Renal cortical epithelial cell (primary cell): ENCODE data around the gene NEURL1. TPM values are rescaled to one million over a fixed set of nuclear protein-coding genes. Genes with fewer than 3 reads are reported as not detected.
"Not testable (repeated sequence)": the region's sequence is repeated elsewhere in the genome, so short reads cannot be mapped to it uniquely, and the experiment has no call there.

Experiments used
- DNase-seq: peaks from one replicate; pipeline ENCODE4 v3.0.0-alpha.2; 2011; ENCODE audit warnings: low read depth
- total RNA-seq: library from RNA; depleted of rRNA; stranded (reverse); fragments of >200 nt; gene quantifications from 2 replicates; pipeline ENCODE4 v1.2.3, GENCODE V29; 2014

NEURL1 gene
- total RNA-seq, 1 donor from 2014 or later = 0.05 TPM

DNA sequence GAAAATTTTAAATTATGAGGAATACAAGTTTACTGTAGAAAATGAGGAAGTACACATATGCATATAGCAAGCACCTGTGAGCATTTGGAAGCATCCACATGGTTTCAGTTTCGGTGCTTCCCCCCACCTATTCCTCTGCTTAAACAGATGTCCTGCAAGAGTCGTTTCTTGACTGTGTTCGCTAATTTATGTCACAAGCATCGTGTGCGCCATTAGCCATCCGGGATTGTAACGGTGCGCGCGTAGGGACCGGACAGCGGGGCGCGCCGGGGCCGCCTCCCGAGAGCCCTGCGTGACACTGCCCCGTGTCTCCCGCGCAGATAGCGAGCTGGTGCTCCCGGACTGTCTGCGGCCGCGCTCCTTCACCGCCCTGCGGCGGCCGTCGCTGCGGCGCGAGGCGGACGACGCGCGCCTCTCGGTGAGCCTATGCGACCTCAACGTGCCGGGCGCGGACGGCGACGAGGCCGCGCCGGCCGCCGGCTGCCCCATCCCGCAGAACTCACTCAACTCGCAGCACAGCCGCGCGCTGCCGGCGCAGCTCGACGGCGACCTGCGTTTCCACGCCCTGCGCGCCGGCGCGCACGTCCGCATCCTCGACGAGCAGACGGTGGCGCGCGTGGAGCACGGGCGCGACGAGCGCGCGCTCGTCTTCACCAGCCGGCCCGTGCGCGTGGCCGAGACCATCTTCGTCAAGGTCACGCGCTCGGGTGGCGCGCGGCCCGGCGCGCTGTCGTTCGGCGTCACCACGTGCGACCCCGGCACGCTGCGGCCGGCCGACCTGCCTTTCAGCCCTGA, 90.9 kb downstream of the NEURL1 start:
- DNase-seq = no peak

DNA sequence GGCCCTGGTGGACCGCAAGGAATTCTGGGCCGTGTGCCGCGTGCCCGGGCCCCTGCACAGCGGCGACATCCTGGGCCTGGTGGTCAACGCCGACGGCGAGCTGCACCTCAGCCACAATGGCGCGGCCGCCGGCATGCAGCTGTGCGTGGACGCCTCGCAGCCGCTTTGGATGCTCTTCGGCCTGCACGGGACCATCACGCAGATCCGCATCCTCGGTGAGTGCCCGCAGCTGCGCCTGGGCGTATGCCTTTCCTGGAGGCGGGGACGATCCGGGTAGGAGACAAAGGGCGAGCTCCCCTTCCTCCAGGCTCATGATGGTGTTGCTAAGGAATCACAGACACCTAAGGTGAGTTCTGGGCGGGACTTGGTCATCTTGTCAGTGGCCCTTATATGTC, 91.5 kb downstream of the NEURL1 start:
- no peak for DNase-seq

DNA sequence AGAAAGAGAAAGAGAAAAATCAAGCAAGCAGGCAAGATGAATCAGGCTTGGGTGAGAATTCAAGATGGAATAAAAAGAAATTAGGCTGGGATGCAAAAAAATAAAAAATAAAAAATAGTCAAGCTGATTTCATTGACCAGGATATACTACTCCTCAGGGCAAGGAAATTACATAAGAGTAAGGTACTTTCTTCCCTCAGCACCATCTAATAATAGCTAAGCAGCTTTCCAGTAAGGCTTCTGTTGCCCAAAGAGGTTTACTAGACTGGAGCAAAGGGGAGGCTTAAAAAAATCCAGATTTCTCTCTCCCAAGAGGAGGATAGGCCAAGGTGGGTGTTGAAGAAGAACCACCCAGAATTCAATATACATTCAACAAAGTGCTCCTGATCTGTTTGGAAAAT, 93.6 kb downstream of the NEURL1 start:
- DNase-seq = no peak

DNA sequence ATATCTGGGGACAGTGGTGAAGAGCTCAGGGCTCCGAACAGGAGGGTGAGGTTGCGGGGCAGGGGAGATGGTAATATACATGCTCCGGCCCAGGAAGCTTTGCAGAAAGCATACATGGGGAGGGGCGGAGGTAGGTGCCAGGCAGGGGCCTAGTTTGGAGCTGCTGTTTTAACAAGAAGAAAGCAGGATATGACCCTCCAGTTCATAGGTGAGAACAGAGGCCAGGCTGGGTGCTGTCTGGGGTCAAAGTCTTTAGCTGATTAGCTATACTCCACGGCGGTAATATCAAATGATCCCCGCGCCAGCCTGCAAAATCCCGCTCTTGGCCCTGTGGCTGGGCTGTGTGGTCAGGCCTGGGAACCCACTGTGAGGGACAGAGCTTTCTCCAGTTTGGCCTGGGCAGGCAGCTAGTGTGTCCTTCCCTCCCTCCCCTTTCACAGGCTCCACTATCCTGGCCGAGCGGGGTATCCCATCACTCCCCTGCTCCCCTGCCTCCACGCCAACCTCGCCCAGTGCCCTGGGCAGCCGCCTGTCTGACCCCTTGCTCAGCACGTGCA, 95.6 kb downstream of the NEURL1 start:
- DNase-seq = no peak

DNA sequence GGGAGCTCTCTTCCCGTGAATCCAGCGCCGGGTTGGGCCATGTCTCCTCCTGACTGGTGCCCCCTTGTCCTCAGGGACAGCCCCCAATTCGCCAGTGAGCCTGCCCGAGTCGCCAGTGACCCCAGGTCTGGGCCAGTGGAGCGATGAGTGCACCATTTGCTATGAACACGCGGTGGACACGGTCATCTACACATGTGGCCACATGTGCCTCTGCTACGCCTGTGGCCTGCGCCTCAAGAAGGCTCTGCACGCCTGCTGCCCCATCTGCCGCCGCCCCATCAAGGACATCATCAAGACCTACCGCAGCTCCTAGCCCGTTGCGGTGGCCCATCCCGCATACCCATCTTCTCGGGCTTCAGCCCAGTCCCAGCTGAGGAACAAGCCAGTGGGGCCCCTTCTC, 96.6 kb downstream of the NEURL1 start:
- DNase-seq = no peak

DNA sequence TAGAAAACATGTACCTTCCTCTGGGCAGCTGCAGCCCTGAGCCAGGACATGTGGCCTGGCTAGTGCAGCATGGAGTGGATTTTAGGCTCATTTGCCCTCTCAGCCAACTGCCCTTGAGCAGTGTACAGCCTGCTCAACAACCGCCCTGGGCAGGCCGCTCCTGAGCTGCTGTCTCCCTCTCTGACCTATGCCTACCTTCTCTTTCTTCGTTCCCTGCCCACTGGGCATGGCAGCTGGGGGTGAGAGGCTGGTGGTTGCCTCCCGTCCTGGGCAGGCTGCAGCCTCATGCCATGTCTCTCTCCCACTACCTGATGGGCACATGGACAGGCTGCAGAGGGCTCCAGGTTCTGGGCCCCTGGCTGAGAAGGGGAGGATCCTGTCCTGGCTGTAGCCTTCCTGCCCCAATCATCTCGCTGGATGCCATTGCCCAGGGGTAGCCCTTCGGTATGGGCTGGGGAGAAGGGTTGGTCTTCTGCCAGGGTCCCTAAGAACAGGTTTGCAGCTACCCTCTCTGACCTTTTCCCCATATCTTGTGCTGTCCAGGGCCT, 97.3 kb downstream of the NEURL1 start:
- no peak for DNase-seq

DNA sequence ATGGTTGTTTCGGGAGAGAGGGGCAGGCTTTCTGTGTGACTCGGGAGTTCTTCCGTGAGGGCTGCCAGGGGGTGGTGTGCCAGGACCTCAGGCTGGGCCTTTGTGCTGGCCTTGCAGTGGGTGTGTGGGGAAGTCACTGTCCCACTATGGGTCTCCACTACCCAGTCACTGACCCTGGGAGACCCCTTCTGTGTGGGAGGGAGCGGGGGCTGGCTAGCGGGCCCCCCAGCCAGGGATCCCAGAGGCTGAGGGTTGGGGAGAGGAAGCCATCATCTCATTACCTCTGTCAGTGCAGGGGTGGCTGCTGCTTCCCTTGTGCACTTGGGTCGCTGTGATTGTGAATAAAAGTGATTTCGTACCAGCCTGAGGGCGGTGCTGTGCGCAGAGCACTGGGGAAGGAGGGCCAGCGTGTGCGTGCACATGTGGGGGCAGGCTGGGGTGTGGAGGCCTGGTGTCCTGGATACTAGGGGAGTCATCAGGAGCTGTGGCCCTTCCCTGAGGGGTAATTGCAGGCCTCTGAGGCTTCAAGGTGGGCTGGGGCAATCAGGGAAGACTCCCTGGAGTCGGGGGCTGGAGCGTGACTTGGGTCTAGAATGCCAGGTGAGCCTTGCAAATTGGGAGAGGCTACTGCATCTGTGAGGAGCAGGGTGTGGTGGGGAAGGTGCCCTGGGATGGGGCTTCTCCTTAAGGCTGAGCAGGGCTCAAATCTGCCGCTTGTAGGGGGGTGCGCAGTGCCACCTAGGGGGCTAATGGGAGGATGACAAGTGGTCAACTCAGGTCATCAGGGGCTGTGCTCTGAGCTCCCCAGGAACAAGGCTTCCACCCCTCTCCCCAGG, 98.9 kb downstream of the NEURL1 start:
- peak; percentile 11 for DNase-seq

DNA sequence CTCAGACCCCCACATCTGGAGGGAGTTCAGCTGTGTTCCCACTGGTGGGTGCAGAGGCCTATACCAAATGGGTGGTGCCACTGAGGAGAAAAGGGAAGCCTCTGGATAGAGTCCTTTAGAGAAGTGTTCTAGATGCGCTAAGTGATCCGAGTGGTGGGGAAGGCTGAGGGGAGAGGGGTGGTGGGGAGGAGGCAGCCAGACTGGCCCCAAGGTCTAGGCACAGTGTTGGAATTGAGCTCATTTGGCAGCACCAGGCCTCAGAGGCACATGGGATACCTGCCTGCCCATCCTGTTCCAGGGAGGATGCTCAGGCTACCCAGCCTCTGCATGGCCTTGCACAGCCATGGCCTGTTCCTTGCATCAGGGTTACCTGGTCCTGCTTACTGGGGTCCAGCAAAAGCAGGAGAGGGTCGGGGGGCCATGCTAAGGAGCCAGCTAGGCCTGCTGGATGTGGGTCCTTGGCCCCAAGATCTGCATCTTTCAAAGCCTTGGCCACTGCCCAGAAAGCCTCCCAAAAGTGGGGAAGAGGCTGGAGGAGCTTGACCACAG, 99.6 kb downstream of the NEURL1 start:
- DNase-seq = no peak

DNA sequence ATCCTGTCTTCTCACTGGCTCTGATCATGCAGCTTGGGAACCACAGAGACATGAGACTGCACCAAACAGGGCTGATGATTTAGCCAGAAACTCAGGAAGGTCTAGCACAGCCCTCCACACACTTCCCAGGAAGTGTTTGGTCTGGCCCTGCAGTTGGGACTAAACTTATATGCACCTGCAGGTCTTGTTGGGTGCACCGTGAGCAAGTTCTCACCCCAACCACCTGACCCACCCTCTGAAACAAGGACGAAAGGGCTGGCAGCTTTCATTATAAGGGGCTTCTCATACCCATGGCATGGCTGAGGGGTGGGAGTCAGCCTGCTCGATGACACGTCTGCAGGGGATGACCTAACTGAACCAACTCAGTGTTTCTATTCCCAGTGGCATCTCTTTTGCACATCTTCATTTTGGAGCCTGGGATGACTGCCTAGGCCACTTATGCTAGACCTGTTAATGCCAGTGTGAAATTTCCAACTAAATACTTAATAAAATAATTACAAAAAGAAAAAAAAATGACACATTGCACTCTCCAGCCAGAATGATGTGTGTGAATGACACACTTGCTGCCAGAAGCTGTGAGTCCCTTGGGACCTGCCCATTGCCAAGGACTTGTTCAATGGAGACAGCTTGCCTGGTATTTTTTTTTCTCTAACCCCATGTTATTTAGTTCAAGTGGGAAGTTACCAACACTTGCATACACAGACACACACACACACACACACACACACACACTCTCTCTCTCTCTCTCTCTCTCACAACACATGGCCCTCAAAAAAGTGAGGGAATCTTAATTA, 102.6 kb downstream of the NEURL1 start:
- DNase-seq = no peak

DNA sequence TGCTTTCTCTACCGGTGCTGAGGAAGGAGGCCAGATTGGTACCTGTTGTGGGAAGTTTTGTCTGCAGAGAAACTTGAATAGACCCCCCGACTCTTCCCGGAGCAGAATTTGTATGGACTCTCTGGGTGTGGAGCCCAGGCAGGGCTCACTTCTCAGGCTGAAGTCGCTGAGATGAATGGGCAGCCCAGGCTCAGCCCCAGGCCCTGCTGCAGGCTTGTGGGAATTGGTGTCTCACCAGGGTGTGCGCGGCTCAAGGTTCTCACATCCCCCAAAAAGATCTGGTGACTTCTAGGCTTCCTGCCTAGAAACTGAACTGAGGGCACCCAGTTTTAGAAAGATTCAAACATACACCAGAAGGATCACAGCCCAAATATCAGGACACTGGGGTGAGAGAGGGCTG, 103.5 kb downstream of the NEURL1 start:
- DNase-seq = no peak

DNA sequence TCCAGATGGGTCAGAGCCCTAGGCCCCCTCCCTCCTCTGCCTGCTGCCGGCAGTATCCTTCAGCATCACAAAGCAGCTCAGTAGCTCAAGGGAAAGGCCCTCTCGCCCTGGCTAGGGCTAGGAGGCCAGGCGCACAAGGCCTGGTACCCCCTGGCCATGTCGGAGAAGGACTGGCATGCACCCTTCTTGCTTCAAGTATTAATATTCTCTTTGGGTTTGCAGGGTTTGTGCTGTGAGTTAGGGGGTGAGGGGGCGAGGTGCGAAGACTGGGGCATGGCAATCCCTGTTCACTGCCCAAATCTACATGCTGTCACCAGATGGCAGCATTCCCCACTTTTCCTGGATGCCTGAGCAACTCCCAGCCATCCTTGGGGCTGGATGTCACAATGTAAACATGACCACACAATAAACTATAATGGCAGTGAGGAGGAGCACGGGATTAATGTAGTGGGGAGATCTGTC, 105.2 kb downstream of the NEURL1 start:
- DNase-seq = peak; percentile 63

DNA sequence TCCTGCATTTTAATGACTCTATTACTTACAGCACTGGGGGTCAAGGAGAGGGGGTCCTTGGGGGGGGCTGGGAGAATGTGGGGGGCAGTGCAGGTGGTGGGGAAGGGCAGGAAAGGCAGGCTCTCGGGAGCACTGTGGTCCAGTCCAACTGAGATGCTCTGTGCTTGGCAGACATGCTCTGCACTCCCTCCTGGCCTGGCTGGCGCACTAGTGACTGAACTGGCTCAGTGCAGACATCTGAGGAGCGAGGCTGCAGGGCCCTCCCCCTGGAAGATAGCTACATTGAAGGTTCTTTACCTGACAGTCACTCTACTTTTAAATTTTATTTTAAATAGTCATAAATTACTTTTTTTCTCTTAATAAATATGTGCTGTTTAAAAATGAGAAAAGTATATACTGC, 105.7 kb downstream of the NEURL1 start:
- DNase-seq = no peak

DNA sequence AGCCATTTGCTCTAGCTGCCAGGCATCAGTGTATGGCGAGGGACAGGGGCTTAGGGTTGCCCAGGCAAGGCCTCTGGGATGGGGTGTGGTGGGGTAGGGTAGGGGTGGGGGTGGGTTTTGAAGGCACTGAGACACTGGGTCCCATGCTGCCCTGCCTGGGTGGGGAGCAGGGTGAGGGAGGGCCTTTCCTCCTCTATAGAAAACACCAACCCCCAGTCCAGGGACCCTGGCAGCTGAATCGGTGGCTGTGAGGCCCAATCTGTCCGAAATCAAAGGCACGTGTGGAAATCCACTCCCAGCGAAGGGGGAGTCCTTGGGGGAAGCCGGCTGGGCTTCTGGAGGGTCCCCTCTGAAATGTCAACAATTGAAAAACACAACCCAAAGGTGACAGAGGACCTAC, 106.4 kb downstream of the NEURL1 start:
- DNase-seq = no peak

DNA sequence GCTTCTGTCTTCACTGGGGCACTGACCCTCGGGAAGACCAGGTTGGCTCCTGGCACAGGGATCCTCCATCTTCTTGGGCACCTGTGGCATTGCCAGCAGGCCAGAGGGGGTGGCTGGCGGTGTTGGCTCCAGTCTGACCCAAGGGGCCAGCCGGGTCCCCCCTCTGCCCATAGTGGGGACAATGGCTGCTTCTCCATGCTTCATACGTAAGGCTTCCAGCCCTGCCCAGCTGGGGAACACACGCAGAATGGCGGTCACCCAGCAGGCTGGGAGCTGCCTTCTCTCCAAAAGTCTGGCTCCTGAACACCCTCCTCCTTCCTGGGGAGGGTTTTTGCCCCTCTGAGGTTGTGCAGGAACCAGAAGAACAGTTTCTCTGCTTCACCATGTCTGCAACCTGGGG, 106.8 kb downstream of the NEURL1 start:
- DNase-seq = no peak

DNA sequence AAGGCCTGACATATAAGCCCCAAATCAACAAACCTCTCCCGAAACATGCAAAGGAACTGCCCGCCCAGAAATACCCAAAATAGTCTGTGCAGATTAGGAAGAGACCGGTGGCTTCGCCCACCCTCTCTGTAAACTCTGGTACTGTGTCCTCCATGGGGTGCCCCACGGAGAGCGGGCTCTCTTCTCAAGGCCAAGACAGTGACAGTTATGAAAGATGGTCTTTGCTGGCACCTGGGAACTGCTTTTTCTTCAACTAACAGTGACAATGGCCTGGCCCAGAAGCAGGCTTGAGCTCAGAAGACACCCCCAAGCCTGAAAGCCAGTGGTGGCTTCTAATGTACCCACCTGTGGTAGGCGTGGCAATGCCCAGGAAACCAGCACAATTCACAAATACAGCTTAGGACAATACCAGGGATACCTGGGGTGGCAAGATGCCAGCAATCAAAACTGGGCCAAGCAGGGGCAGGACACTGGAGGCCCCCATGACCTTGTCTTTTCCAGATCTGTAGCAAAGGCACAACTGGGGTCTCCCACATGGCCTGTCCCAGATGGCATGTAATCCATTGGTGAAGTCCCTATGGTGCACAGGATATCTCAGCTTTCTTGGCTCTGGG, 107.6 kb downstream of the NEURL1 start:
- DNase-seq = no peak

DNA sequence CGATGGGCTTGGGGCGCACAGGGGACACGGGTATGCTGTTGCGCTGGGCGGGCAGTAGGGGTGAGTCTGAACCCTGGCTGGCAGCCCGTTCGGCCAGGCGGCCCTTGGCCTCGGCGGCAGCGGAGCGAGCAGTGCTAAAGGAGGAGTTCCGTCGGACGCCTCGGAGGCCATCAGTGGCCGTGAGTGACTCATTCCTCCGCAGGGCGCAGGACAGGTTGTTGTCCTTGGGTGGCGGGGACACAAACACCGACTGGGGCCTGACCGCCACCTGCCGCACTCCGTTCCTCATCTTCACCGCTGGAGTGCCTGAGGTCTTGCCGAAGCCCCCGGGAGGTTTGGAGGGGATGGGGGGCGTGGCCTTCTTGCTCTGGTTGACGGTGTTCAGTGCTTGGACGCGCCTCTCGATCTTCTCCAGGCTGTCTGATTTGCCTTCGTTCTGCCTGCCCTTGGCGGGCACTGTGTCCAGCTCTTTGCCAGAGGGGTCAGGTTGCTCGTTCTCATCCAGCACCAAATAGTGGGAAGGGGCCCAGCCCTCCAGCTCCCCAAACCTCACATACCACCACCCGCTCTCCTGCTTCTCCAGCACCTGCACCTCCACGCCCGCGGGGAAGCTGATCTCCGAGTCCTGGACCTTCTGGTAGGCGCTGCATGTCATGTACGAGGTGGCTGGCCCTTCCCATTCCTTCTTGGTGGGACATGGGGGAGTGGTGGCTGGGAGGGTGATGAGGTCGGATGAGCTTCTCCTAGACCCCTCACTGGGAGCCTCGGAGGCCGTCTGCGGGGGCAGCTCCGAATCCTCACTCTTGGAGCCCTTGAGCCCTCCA, 108.7 kb downstream of the NEURL1 start:
- no peak for DNase-seq

DNA sequence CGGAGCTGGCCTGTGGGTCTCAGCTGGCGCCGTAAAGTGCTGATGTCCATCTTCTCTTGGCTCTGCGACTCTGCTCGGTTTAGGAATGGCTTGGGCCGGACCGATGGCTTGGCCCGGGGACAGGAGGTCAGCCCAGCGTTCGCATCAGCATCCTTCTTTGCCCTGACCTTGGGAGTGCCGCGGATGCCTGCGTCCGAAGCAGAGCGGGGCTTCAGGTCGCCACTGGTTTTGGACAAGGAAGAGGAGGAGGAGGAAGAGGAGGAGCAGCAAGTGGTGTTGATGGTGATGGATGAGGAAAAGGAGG, 109.3 kb downstream of the NEURL1 start:
- DNase-seq = no peak

DNA sequence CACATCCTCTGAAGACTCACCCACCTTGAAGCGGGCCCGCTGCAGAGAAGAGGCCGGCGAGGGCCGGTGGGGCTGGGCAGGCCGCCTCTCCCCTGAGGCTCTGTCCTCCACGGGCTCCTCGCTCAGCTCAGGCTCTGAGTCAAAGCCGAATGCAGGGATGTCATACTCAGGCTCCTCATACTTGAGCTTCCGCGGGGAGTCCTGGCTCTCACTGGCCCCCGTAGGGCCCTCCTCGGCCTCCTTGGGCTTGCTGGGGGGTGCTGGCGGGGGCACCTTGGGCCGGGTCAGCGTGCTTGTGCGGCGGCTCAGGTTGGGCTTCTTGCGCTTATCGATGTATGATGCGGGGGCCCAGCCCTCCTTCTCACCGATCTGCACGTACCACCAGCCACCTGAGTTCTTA, 109.9 kb downstream of the NEURL1 start:
- DNase-seq = no peak

DNA sequence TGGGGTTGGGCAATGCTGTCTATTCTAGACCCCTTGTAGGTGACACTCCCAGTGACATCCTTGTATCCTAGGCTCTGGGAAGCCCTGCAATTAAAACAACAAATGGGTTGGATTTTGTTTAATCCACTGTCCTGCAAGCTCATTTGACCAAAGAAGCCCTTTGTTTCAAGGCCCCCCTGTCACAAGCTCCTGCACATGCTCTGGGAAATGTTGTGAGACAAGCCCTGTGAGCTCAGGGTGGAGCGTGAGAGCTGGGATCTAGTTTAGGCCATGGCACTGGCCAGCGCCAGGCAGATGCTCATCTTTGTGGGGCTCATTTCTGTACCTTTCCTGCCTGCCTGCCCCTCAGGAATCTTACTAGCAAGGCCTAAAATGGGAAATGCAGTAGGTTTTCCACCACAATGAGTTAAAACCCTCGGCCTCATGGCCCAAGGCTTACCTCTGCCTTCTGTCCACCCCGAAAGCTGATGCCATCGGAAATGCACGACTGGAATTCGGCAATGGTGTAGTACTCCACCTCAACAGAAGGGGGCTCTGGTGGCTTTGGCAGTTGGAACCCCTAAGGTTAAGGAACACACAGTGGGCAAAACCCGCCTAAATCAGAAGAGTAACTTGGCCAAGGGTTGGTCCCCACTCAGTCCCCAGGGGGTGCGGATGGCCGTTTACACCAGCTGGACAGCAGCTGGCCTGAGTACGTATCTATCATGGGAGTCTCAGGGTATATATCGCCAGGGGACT, 112.0 kb downstream of the NEURL1 start:
- peak; percentile 6 for DNase-seq

DNA sequence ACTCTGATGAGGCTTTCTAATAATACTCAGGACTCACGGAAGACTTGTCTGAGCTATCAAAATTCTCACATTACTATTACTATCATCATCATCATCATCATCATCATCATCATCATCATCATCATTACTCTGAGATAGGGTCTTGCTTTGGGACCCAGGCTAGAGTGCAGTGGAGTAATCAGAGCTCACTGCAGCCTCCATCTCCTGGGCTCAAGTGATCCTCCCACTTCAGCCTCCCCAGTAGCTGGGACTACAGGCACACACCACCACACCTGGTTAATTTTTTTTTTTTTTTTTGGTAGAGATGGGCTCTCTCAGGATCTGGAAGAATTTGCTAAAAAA, 112.6 kb downstream of the NEURL1 start:
- DNase-seq = not testable (repeated sequence)
